A549 treated with CpdA at 1 μM for 4 hours (cell line): ENCODE data around the gene RAPGEF6. TPM values are rescaled to one million over a fixed set of nuclear protein-coding genes. Genes with fewer than 3 reads are reported as not detected.

Source experiments
- total RNA-seq: library from RNA; stranded (reverse); fragments of 200-300 nt; extraction: Qiagen RNA extraction; gene quantifications from 5 replicates; pipeline ENCODE4 v1.2.3, GENCODE V29; 2022; ENCODE audit warnings: low read depth

RAPGEF6 gene
- total RNA-seq = 6.0 to 8.3 TPM (median 6.6 TPM) in 5 replicates

GRCh38 chr5:131634996-131635683, at the start of gene RAPGEF6:
RAPGEF6 (minus strand) TSS chr5:131635229; CDS start chr5:131635030, 199 bp downstream.

Other genes starting within 250 kb of the RAPGEF6 start
- 10.7 to 14.8 TPM (median 12.4 TPM) in 5 replicates for gene FNIP1, start 161.8 kb upstream of the RAPGEF6 start, total RNA-seq